ENCODE measurements around the gene GABARAP.

DNA sequence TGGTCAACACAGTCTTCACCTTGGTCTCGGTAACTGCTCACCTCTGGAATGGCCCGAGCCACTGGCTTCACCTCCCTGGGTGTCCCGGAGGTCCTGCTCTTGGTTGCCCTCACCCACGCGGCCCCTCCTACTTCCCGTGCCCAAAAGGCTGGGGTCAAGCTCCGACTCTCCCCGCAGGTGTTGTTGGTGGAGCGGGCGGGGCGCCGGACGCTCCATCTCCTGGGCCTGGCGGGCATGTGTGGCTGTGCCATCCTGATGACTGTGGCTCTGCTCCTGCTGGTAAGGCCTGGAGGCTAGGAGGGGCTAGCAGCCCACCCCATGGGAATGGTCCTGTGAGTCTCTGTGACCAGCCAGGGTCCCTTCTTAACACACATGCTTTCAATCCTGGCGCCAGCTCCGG, 42.7 kb upstream of the GABARAP start:
- TF ChIP-seq, protein P1, sequence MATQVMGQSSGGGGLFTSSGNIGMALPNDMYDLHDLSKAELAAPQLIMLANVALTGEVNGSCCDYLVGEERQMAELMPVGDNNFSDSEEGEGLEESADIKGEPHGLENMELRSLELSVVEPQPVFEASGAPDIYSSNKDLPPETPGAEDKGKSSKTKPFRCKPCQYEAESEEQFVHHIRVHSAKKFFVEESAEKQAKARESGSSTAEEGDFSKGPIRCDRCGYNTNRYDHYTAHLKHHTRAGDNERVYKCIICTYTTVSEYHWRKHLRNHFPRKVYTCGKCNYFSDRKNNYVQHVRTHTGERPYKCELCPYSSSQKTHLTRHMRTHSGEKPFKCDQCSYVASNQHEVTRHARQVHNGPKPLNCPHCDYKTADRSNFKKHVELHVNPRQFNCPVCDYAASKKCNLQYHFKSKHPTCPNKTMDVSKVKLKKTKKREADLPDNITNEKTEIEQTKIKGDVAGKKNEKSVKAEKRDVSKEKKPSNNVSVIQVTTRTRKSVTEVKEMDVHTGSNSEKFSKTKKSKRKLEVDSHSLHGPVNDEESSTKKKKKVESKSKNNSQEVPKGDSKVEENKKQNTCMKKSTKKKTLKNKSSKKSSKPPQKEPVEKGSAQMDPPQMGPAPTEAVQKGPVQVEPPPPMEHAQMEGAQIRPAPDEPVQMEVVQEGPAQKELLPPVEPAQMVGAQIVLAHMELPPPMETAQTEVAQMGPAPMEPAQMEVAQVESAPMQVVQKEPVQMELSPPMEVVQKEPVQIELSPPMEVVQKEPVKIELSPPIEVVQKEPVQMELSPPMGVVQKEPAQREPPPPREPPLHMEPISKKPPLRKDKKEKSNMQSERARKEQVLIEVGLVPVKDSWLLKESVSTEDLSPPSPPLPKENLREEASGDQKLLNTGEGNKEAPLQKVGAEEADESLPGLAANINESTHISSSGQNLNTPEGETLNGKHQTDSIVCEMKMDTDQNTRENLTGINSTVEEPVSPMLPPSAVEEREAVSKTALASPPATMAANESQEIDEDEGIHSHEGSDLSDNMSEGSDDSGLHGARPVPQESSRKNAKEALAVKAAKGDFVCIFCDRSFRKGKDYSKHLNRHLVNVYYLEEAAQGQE (IDR thresholded peaks at IDR 0.05; ENCODE audit: low read depth) = no peak
- TF ChIP-seq TEAD4 (IDR thresholded peaks at IDR 0.05) = no peak
- no peak for TF ChIP-seq EP300 (IDR thresholded peaks at IDR 0.05; ENCODE audit: borderline replicate concordance)
- TF ChIP-seq ZBTB7A (IDR thresholded peaks at IDR 0.05; ENCODE audit: low read depth) = no peak
- no peak for TF ChIP-seq TAF1 (IDR thresholded peaks at IDR 0.05; ENCODE audit: low read depth)
- TF ChIP-seq RAD21 (IDR thresholded peaks at IDR 0.05; ENCODE audit: low read depth) = no peak
- TF ChIP-seq TCF12 (IDR thresholded peaks at IDR 0.05; ENCODE audit: low read depth) = no peak
- TF ChIP-seq, protein P2, sequence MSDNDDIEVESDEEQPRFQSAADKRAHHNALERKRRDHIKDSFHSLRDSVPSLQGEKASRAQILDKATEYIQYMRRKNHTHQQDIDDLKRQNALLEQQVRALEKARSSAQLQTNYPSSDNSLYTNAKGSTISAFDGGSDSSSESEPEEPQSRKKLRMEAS (IDR thresholded peaks at IDR 0.05) = no peak
- TF ChIP-seq YY1 (IDR thresholded peaks at IDR 0.05; ENCODE audit: low read depth) = no peak
- no peak for TF ChIP-seq EGR1 (IDR thresholded peaks at IDR 0.05)
- TF ChIP-seq CREB1 (IDR thresholded peaks at IDR 0.05; ENCODE audit: low read depth) = no peak
- no peak for TF ChIP-seq CEBPB (IDR thresholded peaks at IDR 0.05)
- TF ChIP-seq NFIC (IDR thresholded peaks at IDR 0.05) = no peak

Data from Ishikawa (cell line).